ENCODE results near the gene NPIPB2. TPM values are rescaled to one million over a fixed set of nuclear protein-coding genes. Genes with fewer than 3 reads are reported as not detected.

Gene NPIPB2
- total and polyA plus RNA-seq, 2 of the 13 experiments (the other 11 are each of a cell fraction or from before 2014, with no cell fraction given), result 1.8 to 4.1 TPM

- peak; percentile 96 for TF ChIP-seq PATZ1 (CRISPR knock-in tag; IDR thresholded peaks at IDR 0.05)
- peak; percentile 85 for TF ChIP-seq SAFB2 (CRISPR knock-in tag; IDR thresholded peaks at IDR 0.05; ENCODE audit: borderline replicate concordance, low read depth)
- TF ChIP-seq NAIF1 (CRISPR knock-in tag; IDR thresholded peaks at IDR 0.05; ENCODE audit: borderline replicate concordance), result peak; percentile 86
- peak; percentile 74; the same call in 1 of the 2 replicates for TF ChIP-seq TMF1 (CRISPR knock-in tag; IDR thresholded peaks at IDR 0.05; ENCODE audit: low read depth)
- 0 out of 2 replicates have a peak, but pooled peaks have one; percentile 7 for TF ChIP-seq TCF7 (IDR thresholded peaks at IDR 0.05; ENCODE audit: low read depth)
- peak; percentile 96 for TF ChIP-seq SMAD1 (CRISPR knock-in tag; IDR thresholded peaks at IDR 0.05; ENCODE audit: borderline replicate concordance, low read depth)
- TF ChIP-seq HOXA9 (CRISPR knock-in tag; IDR thresholded peaks at IDR 0.05; ENCODE audit: borderline replicate concordance), result peak; percentile 23; the same call in 1 of the 2 replicates
- peak; percentile 11; the same call in 1 of the 2 replicates for TF ChIP-seq RERE (CRISPR knock-in tag; IDR thresholded peaks at IDR 0.05; ENCODE audit: low read depth)
- TF ChIP-seq MYPOP (CRISPR knock-in tag; IDR thresholded peaks at IDR 0.05), result peak; percentile 88
- peak; percentile 82; the same call in 1 of the 2 replicates for TF ChIP-seq ISX (CRISPR knock-in tag; conservative IDR thresholded peaks at IDR 0.05)
- TF ChIP-seq MAFG (CRISPR knock-in tag; IDR thresholded peaks at IDR 0.05), result no peak; the same call in 1 of the 2 replicates
- no peak; the same call in 1 of the 2 replicates for TF ChIP-seq ZNF570 (CRISPR knock-in tag; IDR thresholded peaks at IDR 0.05; ENCODE audit: borderline replicate concordance)
- TF ChIP-seq ZNF574 (CRISPR knock-in tag; IDR thresholded peaks at IDR 0.05), result peak; percentile 96
- peak; percentile 95 for TF ChIP-seq IKZF5 (CRISPR knock-in tag; IDR thresholded peaks at IDR 0.05)
Observed at GRCh38 chr16:11915644-11916523, 26.0 kb downstream of the NPIPB2 start, which contains the start of gene GSPT1 (continued).
